ENCODE results near the gene GOSR1. TPM values are rescaled to one million over a fixed set of nuclear protein-coding genes. Genes with fewer than 3 reads are reported as not detected.
"Not testable (repeated sequence)": the region's sequence is repeated elsewhere in the genome, so short reads cannot be mapped to it uniquely, and the experiment has no call there.

Gene GOSR1
- total and polyA plus RNA-seq, 11 donors, result 8.9 to 39.7 (median 29.8) TPM

DNA sequence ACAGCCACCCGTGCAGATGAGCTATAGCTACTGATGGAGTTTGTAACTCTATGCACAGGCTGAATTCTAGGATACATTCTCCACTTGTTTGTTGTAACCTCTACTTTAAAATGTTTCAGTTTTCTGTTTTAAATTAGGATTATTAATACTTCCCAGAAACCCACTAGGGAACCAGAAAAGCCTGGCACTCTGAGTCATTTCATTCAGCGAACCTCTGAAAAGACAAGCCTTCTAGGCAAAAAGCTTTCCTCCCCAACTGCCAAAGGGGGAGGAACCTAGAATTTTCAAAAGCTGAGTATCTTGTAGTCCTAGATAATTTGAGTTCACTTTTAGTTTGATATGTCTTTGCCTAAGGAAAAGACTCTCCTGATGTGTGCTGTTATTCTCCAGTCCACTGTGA lies 43.2 kb downstream of the GOSR1 start:
- DNase-seq (no peak), ATAC-seq (no peak)
- Histone ChIP-seq H3K27ac (peak overlapping the region in 5 of 12 donors; percentile 24 to 61 (median 59)), H3K27me3 (no peaks in the 10 kb centered on the region), H3K36me3 (peaks cover 0 to 71% (median 51%) of the 10 kb centered on the region in 9 donors), H3K9me3 (no peaks in the 10 kb centered on the region), H3K4me1 (peaks cover 0 to 33% (median 16%) of the 10 kb centered on the region in 12 donors), H3K4me3 (no peak overlapping the region)
- intact Hi-C loops (cut with DNase I), result loop anchor here in 1 of 10 donors (10.0 kb wide), 1 partner anchor 56 kb away; no protein-coding TSS in a partner anchor
- WGBS, 4 donors, result 54 to 65% (median 62%) methylated on average over 2 of the region's 2 CpGs
- TF ChIP-seq, protein P1, sequence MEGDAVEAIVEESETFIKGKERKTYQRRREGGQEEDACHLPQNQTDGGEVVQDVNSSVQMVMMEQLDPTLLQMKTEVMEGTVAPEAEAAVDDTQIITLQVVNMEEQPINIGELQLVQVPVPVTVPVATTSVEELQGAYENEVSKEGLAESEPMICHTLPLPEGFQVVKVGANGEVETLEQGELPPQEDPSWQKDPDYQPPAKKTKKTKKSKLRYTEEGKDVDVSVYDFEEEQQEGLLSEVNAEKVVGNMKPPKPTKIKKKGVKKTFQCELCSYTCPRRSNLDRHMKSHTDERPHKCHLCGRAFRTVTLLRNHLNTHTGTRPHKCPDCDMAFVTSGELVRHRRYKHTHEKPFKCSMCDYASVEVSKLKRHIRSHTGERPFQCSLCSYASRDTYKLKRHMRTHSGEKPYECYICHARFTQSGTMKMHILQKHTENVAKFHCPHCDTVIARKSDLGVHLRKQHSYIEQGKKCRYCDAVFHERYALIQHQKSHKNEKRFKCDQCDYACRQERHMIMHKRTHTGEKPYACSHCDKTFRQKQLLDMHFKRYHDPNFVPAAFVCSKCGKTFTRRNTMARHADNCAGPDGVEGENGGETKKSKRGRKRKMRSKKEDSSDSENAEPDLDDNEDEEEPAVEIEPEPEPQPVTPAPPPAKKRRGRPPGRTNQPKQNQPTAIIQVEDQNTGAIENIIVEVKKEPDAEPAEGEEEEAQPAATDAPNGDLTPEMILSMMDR (IDR thresholded peaks at IDR 0.05), result no peak
- no peak for TF ChIP-seq POLR2A (IDR thresholded peaks at IDR 0.05)

DNA sequence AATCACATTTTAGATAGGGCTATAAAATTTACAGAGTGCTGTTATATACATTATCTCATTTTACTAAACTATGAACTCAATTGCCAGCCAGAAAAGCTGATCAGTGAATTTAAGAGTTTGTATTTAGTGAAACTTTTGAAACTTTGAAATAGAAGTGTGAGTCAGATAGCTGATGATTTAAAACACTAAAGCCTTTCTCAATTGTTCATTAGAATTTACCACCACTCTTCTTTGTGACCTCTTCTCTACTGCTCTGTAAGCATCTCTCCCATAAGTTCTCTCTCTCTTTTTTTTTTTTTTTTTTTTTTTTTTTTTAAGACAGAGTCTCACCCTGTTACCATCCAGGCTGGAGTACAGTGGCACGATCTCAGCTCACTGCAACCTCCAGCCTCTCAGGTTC lies 43.7 kb downstream of the GOSR1 start:
- Histone ChIP-seq H3K4me3 (no peak overlapping the region), H3K4me1 (peaks cover 0 to 35% (median 19%) of the 10 kb centered on the region in 12 donors), H3K36me3 (peaks cover 0 to 70% (median 51%) of the 10 kb centered on the region in 9 donors), H3K9me3 (no peaks in the 10 kb centered on the region), H3K27me3 (no peaks in the 10 kb centered on the region), H3K27ac (peak overlapping the region in 2 of 12 donors; percentile 59 to 61)
- intact Hi-C loops (cut with DNase I), result loop anchor here in 1 of 10 donors (10.0 kb wide), 1 partner anchor 56 kb away; no protein-coding TSS in a partner anchor
- TF ChIP-seq POLR2A (IDR thresholded peaks at IDR 0.05), result no peak
- TF ChIP-seq, protein P1 (IDR thresholded peaks at IDR 0.05), result no peak
- DNase-seq (no peak), ATAC-seq (no peak)
- 88 to 100% (median 91%) methylated on average over 1 of the region's 1 CpG for WGBS, 4 donors

DNA sequence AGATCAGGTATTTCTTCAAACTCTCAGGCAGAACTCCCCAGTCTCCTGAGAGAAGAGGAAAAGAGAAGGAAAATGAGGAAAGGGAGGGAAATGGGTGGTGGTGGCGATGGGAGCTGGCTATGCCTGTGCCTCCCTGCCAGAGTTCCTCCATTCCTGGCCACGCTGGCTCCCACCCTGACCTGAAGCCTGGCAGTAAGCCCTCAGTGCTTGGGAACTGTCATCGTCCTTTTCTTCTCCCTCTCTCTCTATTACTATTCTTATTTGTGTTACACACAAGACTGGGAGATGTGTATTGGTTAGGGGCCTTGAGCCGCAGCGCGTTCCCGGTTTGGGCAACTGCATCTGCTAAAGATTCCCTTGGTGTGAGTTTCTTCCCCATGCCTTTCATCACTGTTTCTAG lies 44.6 kb downstream of the GOSR1 start:
- no peaks in the 10 kb centered on the region for H3K27me3 ChIP-seq
- intact Hi-C loops (cut with DNase I), result loop anchor here in 1 of 10 donors (10.0 kb wide), 1 partner anchor 57 kb away; no protein-coding TSS in a partner anchor
- ATAC-seq, result peak in 2 of 4 donors; percentile 21 to 31
- H3K4me3 ChIP-seq, result no peak overlapping the region
- no peaks in the 10 kb centered on the region for H3K9me3 ChIP-seq
- DNase-seq, result no peak
- H3K36me3 ChIP-seq, result peaks cover 0 to 65% (median 47%) of the 10 kb centered on the region in 9 donors
- H3K4me1 ChIP-seq, result peaks cover 0 to 36% (median 23%) of the 10 kb centered on the region in 12 donors
- no peak overlapping the region for H3K27ac ChIP-seq
- WGBS, 4 donors, result 71 to 88% (median 75%) methylated on average over 7 of the region's 7 CpGs
- TF ChIP-seq, protein P1 (IDR thresholded peaks at IDR 0.05), result no peak
- no peak for TF ChIP-seq POLR2A (IDR thresholded peaks at IDR 0.05)

DNA sequence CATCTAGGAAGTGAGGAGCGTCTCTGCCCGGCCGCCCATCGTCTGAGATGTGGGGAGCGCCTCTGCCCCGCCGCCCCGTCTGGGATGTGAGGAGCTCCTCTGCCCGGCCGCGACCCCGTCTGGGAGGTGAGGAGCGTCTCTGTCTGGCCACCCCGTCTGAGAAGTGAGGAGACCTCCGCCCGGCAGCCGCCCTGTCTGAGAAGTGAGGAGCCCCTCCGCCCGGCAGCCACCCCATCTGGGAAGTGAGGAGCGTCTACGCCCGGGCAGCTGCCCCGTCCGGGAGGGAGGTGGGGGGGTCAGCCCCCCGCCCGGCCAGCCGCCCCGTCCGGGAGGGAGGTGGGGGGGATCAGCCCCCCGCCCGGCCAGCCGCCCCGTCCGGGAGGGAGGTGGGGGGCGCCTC lies 46.0 kb downstream of the GOSR1 start:
- Histone ChIP-seq H3K4me1 (peaks cover 0 to 35% (median 20%) of the 10 kb centered on the region in 12 donors), H3K36me3 (peaks cover 0 to 51% (median 34%) of the 10 kb centered on the region in 9 donors)
- not testable (repeated sequence) for H3K27me3 ChIP-seq, H3K9me3 ChIP-seq, DNase-seq, H3K4me3 ChIP-seq, H3K27ac ChIP-seq, ATAC-seq
- 95 to 100% (median 96%) methylated on average over 6 to 34 of the region's 35 CpGs for WGBS, 4 donors
- intact Hi-C loops (cut with DNase I), result loop anchor here in 1 of 10 donors (10.0 kb wide), 1 partner anchor 58 kb away; no protein-coding TSS in a partner anchor
